Liver (tissue), 3 donors: ENCODE measurements around the gene CTXND1.

Source experiments
- ATF3 ChIP-seq: IDR thresholded peaks from 2 replicates; pipeline ENCODE4 v1.6.1; 2016; ENCODE audit warnings: antibody characterized with exemption
- SP1 ChIP-seq: IDR thresholded peaks from 2 replicates; pipeline ENCODE4 v1.6.1; 2018; ENCODE audit warnings: antibody characterized with exemption, mild to moderate bottlenecking
- YY1 ChIP-seq: IDR thresholded peaks from 2 replicates; pipeline ENCODE4 v1.6.1; 2016; ENCODE audit warnings: antibody characterized with exemption, mild to moderate bottlenecking
- TF ChIP-seq, protein P1 (sequence below): fragments of 150-350 bp; IDR thresholded peaks from 2 replicates; pipeline ENCODE4 v1.5.1; 2017; ENCODE audit warnings: improper control_type of control experiment, low read depth, low read length; ENCODE audit not compliant: missing input control
- TF ChIP-seq, protein P2 (sequence below): IDR thresholded peaks from 2 replicates; pipeline ENCODE4 v1.6.1; 2016; ENCODE audit warnings: antibody characterized with exemption, mild to moderate bottlenecking
- donor health status: healthy.
- donor health status: healthy.

GRCh38 chr15:80272987-80273386 is 21.0 kb upstream of the CTXND1 start:
- TF ChIP-seq, protein P1, sequence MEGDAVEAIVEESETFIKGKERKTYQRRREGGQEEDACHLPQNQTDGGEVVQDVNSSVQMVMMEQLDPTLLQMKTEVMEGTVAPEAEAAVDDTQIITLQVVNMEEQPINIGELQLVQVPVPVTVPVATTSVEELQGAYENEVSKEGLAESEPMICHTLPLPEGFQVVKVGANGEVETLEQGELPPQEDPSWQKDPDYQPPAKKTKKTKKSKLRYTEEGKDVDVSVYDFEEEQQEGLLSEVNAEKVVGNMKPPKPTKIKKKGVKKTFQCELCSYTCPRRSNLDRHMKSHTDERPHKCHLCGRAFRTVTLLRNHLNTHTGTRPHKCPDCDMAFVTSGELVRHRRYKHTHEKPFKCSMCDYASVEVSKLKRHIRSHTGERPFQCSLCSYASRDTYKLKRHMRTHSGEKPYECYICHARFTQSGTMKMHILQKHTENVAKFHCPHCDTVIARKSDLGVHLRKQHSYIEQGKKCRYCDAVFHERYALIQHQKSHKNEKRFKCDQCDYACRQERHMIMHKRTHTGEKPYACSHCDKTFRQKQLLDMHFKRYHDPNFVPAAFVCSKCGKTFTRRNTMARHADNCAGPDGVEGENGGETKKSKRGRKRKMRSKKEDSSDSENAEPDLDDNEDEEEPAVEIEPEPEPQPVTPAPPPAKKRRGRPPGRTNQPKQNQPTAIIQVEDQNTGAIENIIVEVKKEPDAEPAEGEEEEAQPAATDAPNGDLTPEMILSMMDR, result no peak
- no peak for TF ChIP-seq YY1
- TF ChIP-seq ATF3, result no peak
- TF ChIP-seq, protein P2, sequence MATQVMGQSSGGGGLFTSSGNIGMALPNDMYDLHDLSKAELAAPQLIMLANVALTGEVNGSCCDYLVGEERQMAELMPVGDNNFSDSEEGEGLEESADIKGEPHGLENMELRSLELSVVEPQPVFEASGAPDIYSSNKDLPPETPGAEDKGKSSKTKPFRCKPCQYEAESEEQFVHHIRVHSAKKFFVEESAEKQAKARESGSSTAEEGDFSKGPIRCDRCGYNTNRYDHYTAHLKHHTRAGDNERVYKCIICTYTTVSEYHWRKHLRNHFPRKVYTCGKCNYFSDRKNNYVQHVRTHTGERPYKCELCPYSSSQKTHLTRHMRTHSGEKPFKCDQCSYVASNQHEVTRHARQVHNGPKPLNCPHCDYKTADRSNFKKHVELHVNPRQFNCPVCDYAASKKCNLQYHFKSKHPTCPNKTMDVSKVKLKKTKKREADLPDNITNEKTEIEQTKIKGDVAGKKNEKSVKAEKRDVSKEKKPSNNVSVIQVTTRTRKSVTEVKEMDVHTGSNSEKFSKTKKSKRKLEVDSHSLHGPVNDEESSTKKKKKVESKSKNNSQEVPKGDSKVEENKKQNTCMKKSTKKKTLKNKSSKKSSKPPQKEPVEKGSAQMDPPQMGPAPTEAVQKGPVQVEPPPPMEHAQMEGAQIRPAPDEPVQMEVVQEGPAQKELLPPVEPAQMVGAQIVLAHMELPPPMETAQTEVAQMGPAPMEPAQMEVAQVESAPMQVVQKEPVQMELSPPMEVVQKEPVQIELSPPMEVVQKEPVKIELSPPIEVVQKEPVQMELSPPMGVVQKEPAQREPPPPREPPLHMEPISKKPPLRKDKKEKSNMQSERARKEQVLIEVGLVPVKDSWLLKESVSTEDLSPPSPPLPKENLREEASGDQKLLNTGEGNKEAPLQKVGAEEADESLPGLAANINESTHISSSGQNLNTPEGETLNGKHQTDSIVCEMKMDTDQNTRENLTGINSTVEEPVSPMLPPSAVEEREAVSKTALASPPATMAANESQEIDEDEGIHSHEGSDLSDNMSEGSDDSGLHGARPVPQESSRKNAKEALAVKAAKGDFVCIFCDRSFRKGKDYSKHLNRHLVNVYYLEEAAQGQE, result no peak
- no peak for TF ChIP-seq SP1
